K562 (cell line): ENCODE measurements around the gene SKIDA1. TPM values are rescaled to one million over a fixed set of nuclear protein-coding genes. Genes with fewer than 3 reads are reported as not detected.

Experiments used
- ATAC-seq: fragments of 200-7000 bp; cut with Tn5 transposase; 3 replicates; pipeline ENCODE4 v1.9.1; 2020; ENCODE audit warnings: moderate library complexity
- BruUV-seq: library from RNA; stranded (reverse); fragments of 400-500 nt; replicated peaks from 2 replicates; lab custom pipeline; 2021; lab: Mats Ljungman, UMichigan
- CTCF ChIA-PET: fragments of 300-600 bp; formaldehyde crosslinking; extraction: SDS; loops from one replicate; lab custom pipeline; 2021; ENCODE audit warnings: low intra/inter-chr PET ratio; lab: Yijun Ruan, JAX
- POLR2A ChIA-PET: fragments of 300-600, 350-650 bp; sonication (Branson Sonifier 250); formaldehyde crosslinking; extraction: SDS; loops from one replicate; lab custom pipeline; 2021; ENCODE audit warnings: antibody characterized with exemption, inconsistent platforms; lab: Yijun Ruan, JAX
- DNase-seq, 4 experiments: peaks; one replicate each; pipeline versions ENCODE4 v3.0.0 to v3.0.0-alpha.2; 2011 to 2018; ENCODE audit warnings: low spot score in 3 of 4, mixed read lengths in 3 of 4; ENCODE audit errors: extremely low read depth in 1 of 4
- FAIRE-seq: peaks from 2 replicates; lab custom pipeline; 2011; peaks lifted over from hg19 to GRCh38; lab: Jason Lieb, UNC
- H2AFZ ChIP-seq: 2 replicates; pipeline ENCODE4 v1.6.0; 2011; ENCODE audit warnings: low read depth, low read length, control low read depth, inconsistent platforms
- H3K27ac ChIP-seq: fragments of 200-600 bp; 3 replicates; pipeline ENCODE4 v1.8.0; 2011; ENCODE audit warnings: low read depth, mild to moderate bottlenecking, control low read depth, inconsistent platforms, low read length, moderate library complexity, mixed read lengths; ENCODE audit errors: extremely low read depth
- H3K27me3 ChIP-seq, 2 experiments: fragments of 300-600 bp in 1 of 2; 2 replicates in 1 of 2; 3 replicates in 1 of 2; pipeline versions ENCODE4 v1.6.0 to v1.8.0; 2011; ENCODE audit warnings: inconsistent platforms in 2 of 2, low read length in 2 of 2, mild to moderate bottlenecking in 1 of 2, mixed read lengths in 1 of 2, moderate library complexity in 1 of 2; ENCODE audit not compliant: control insufficient read depth in 2 of 2, insufficient read depth in 2 of 2
- H3K36me3 ChIP-seq: fragments of 300-600 bp; 3 replicates; pipeline ENCODE4 v1.8.0; 2011; ENCODE audit warnings: mild to moderate bottlenecking, low read length, inconsistent platforms; ENCODE audit not compliant: control insufficient read depth, insufficient read depth
- H3K4me1 ChIP-seq, 2 experiments: fragments of 200-600 bp in 1 of 2; replicated peaks in 1 of 2; 2 replicates in 1 of 2; 3 replicates in 1 of 2; pipeline versions ENCODE4 v1.5.1 to v1.8.0; 2011; ENCODE audit warnings: inconsistent platforms in 2 of 2, low read length in 2 of 2, mild to moderate bottlenecking in 1 of 2, mixed read lengths in 1 of 2, moderate library complexity in 1 of 2; ENCODE audit not compliant: control insufficient read depth in 2 of 2, insufficient read depth in 2 of 2
- H3K4me2 ChIP-seq: 2 replicates; pipeline ENCODE4 v1.6.1; 2011; ENCODE audit warnings: low read length, control low read depth, inconsistent platforms, mixed read lengths; ENCODE audit not compliant: insufficient read depth
- H3K4me3 ChIP-seq: fragments of 200-600 bp; sonication (generic), shearing (Covaris generic); 2 replicates; pipeline ENCODE4 v1.5.1; 2016; ENCODE audit warnings: control low read depth, inconsistent platforms
- H3K79me2 ChIP-seq: fragments of 200-600 bp; 3 replicates; pipeline ENCODE4 v1.8.0; 2011; ENCODE audit warnings: low read length, inconsistent platforms; ENCODE audit not compliant: control insufficient read depth, insufficient read depth
- H3K9ac ChIP-seq, 2 experiments: 2 replicates each; pipeline versions ENCODE4 v1.6.0 to v1.6.1; 2011; ENCODE audit warnings: low read depth in 2 of 2, low read length in 2 of 2, control low read depth in 1 of 2, inconsistent platforms in 1 of 2, mild to moderate bottlenecking in 1 of 2, mixed read lengths in 1 of 2; ENCODE audit not compliant: insufficient read depth in 1 of 2
- H3K9me1 ChIP-seq: one replicate; pipeline ENCODE4 v1.6.0; 2011; ENCODE audit warnings: inconsistent platforms, mild to moderate bottlenecking, low read length, moderate library complexity; ENCODE audit not compliant: control insufficient read depth, insufficient read depth
- H3K9me3 ChIP-seq: replicated peaks from 2 replicates; pipeline ENCODE4 v1.5.1; 2011; ENCODE audit warnings: low read depth, low read length, inconsistent platforms; ENCODE audit not compliant: control insufficient read depth, insufficient read depth
- H4K20me1 ChIP-seq: replicated peaks from 2 replicates; pipeline ENCODE4 v1.6.1; 2011; ENCODE audit warnings: low read length, inconsistent platforms, mixed read lengths; ENCODE audit not compliant: control insufficient read depth, insufficient read depth
- ARID1B ChIP-seq: fragments of 450-650 bp; IDR thresholded peaks from 2 replicates; pipeline ENCODE4 v1.6.1; 2016; ENCODE audit warnings: antibody characterized with exemption, mild to moderate bottlenecking, inconsistent platforms
- ARID2 ChIP-seq: fragments of 450-650 bp; IDR thresholded peaks from 2 replicates; pipeline ENCODE4 v1.6.1; 2017; ENCODE audit warnings: antibody characterized with exemption, mild to moderate bottlenecking
- BRD4 ChIP-seq: fragments of 200-600 bp; sonication (generic); IDR thresholded peaks from 2 replicates; pipeline ENCODE4 v1.6.1; 2017; ENCODE audit warnings: inconsistent platforms
- DIDO1 ChIP-seq: fragments of 450-650 bp; IDR thresholded peaks from 2 replicates; pipeline ENCODE4 v1.6.1; 2016; ENCODE audit warnings: low read depth, missing biosample characterization, missing genetic modification characterization
- MCM5 ChIP-seq: fragments of 450-650 bp; IDR thresholded peaks from 2 replicates; pipeline ENCODE4 v1.6.1; 2016; ENCODE audit warnings: low read depth
- RBM39 ChIP-seq: fragments of 200-400 bp; formaldehyde crosslinking; optimal IDR thresholded peaks from 2 replicates; pipeline ENCODE3; 2018; ENCODE audit warnings: low read depth, low read length
- RHOXF2B ChIP-seq: fragments of 250-450 bp; sonication (Bioruptor Pico); conservative IDR thresholded peaks from 2 replicates; pipeline ENCODE4 v1.5.1; 2021
- SIX5 ChIP-seq, 2 experiments: IDR thresholded peaks; 2 replicates each; pipeline ENCODE4 v1.6.1; 2011; ENCODE audit warnings: low read length in 2 of 2, borderline replicate concordance in 1 of 2, low read depth in 1 of 2, mild to moderate bottlenecking in 1 of 2, moderate library complexity in 1 of 2; ENCODE audit not compliant: insufficient read depth in 1 of 2
- SMARCE1 ChIP-seq: fragments of 450-650 bp; IDR thresholded peaks from 2 replicates; pipeline ENCODE4 v1.7.1; 2016; ENCODE audit warnings: mild to moderate bottlenecking
- TAL1 ChIP-seq: fragments of 450-650 bp; IDR thresholded peaks from 2 replicates; pipeline ENCODE4 v1.6.1; 2016; ENCODE audit warnings: mild to moderate bottlenecking
- ZFP36 ChIP-seq: fragments of 150-350 bp; IDR thresholded peaks from 2 replicates; pipeline ENCODE4 v1.6.1; 2018; ENCODE audit warnings: low read length, low read depth; ENCODE audit not compliant: partially characterized antibody
- ZNF384 ChIP-seq: IDR thresholded peaks from 2 replicates; pipeline ENCODE4 v1.6.1; 2012; ENCODE audit warnings: low read depth, low read length, improper control_type of control experiment
- ZZZ3 ChIP-seq: fragments of 450-650 bp; IDR thresholded peaks from 2 replicates; pipeline ENCODE4 v1.6.1; 2016; ENCODE audit warnings: antibody characterized with exemption, mild to moderate bottlenecking, moderate library complexity
- WGBS: fragments of 100-300 bp; shearing (Covaris generic); methylation state at CpG from one replicate; pipeline ENCODE4 v1.1.6; 2016; ENCODE audit warnings: low coverage, mixed read lengths; ENCODE audit not compliant: insufficient coverage; ENCODE audit errors: missing lambda C conversion rate; 5-methylcytosine and 5-hydroxymethylcytosine counted together
- in situ Hi-C: fragments of 300-500 bp; cut with MboI; formaldehyde crosslinking; loops from 4 replicates; pipeline ENCODE4 v1.15.0; 2018; ENCODE audit warnings: inconsistent platforms, mixed read lengths
- intact Hi-C: fragments of 100-400 bp; cut with micrococcal nuclease; formaldehyde crosslinking; loops from 2 replicates; pipeline ENCODE4 v1.14.2; 2022
- polyA plus RNA-seq, 8 experiments: library from polyadenylated mRNA; depleted of rRNA in 4 of 8; stranded (reverse) in 5 of 8; unstranded in 3 of 8; fragments of >200 nt; fragmentation: Nextera tagmentation in 2 of 8; fragmentation: Illumina TruSeq in 1 of 8; extraction: Ambion mirVana in 2 of 8; extraction: Trizol in 1 of 8; gene quantifications; 2 replicates each; pipeline versions ENCODE4 v1.2.1 to v1.2.3, GENCODE V29; 2011 to 2014; ENCODE audit warnings: inconsistent platforms in 1 of 8, missing spikeins in 1 of 8
- total RNA-seq, 7 experiments: library from RNA; depleted of rRNA in 6 of 7; stranded (reverse); fragments of >200 nt in 6 of 7; fragmentation: Illumina TruSeq in 2 of 7; extraction: Trizol in 2 of 7; gene quantifications; 2 replicates each; pipeline versions ENCODE4 v1.2.1 to v1.2.3, GENCODE V29; 2011 to 2021; ENCODE audit warnings: low replicate concordance in 1 of 7

Gene SKIDA1
- total and polyA plus RNA-seq, 9 of the 15 experiments (the other 6 are each of a cell fraction or from before 2014, with no cell fraction given), result 0.05 to 1.1 (median 0.42) TPM

- TF ChIP-seq ZFP36, result no peak
- TF ChIP-seq ARID1B, result peak; percentile 9; the same call in 1 of the 2 replicates
- TF ChIP-seq SIX5 (IDR thresholded peaks at IDR 0.05; ENCODE audit: borderline replicate concordance in 1 of 2, insufficient read depth in 1 of 2, low read depth in 1 of 2, low read length in 2 of 2), result no peak
- 0 out of 2 replicates have a peak, but pooled peaks have one; percentile 11 for TF ChIP-seq TAL1
- TF ChIP-seq MCM5, result no peak
- no peak for TF ChIP-seq ZZZ3
- TF ChIP-seq DIDO1 (tag), result no peak
- TF ChIP-seq BRD4, result no peak
- TF ChIP-seq SMARCE1, result peak; percentile 16; the same call in 1 of the 2 replicates
- TF ChIP-seq ARID2, result no peak
- TF ChIP-seq RBM39, result no peak
- TF ChIP-seq, all 486 proteins: peak for 5
Observed at GRCh38 chr10:21515361-21516241, 9.9 kb downstream of the SKIDA1 start (continued).

GRCh38 chr10:21514818-21515351, 10.6 kb downstream of the SKIDA1 start:
- H3K79me2 ChIP-seq, result no peaks in the 10 kb centered on the region
- no peak overlapping the region for H3K9ac ChIP-seq
- DNase-seq (no peak), FAIRE-seq (peak; percentile 23), ATAC-seq (no peak)
- in situ Hi-C loops, result no loop called here
- intact Hi-C loops, result no loop called here
- BruUV-seq, result TSS peak; percentile 49
- no peaks in the 10 kb centered on the region for H3K27me3 ChIP-seq
- no peaks in the 10 kb centered on the region for H3K9me3 ChIP-seq
- H4K20me1 ChIP-seq, result no peaks in the 10 kb centered on the region
- ChIA-PET POLR2A (interaction anchor here (0.6 to 0.9 kb wide), 2 partner anchors 25 to 331 kb away, joined by 3 read pairs; no protein-coding TSS in a partner anchor), CTCF (interaction anchor here (0.5 kb wide), 1 partner anchor 216 kb away, joined by 4 read pairs; no protein-coding TSS in a partner anchor)
- peak overlapping the region; percentile 10; the same call in 1 of the 2 replicates for H2AFZ ChIP-seq
- H3K9me1 ChIP-seq, result no peaks in the 10 kb centered on the region
- 45% methylated on average over 10 of the region's 10 CpGs for WGBS
- peak; percentile 69; the same call in 1 of the 2 replicates for TF ChIP-seq ZNF384
- no peak for TF ChIP-seq RHOXF2B (CRISPR knock-in tag)
- TF ChIP-seq, all 486 proteins: peak for 1
- Histone ChIP-seq H3K4me3 (no peak overlapping the region), H3K36me3 (no peaks in the 10 kb centered on the region), H3K27ac (no peak overlapping the region), H3K4me1 (peaks cover 14 to 15% of the 10 kb centered on the region in 2 experiments; a peak in 4 of 5 replicates), H3K4me2 (no peak overlapping the region)
